HUES6 (cell line): ENCODE measurements around the gene GABBR2.
"Not testable (repeated sequence)": the region's sequence is repeated elsewhere in the genome, so short reads cannot be mapped to it uniquely, and the experiment has no call there.

ENCODE experiments used
- H3K27ac ChIP-seq: 2 replicates; pipeline ENCODE4 v1.7.0; 2013; ENCODE audit warnings: low read depth, mild to moderate bottlenecking, low read length, inconsistent platforms
- H3K27me3 ChIP-seq: 2 replicates; pipeline ENCODE4 v1.6.1; 2013; ENCODE audit warnings: low read length; ENCODE audit not compliant: control insufficient read depth, insufficient read depth
- H3K36me3 ChIP-seq: 2 replicates; pipeline ENCODE4 v1.6.1; 2013; ENCODE audit warnings: low read length; ENCODE audit not compliant: control insufficient read depth, insufficient read depth
- H3K4me1 ChIP-seq: 2 replicates; pipeline ENCODE4 v1.6.1; 2013; ENCODE audit warnings: low read length; ENCODE audit not compliant: control insufficient read depth, insufficient read depth
- H3K4me3 ChIP-seq: 2 replicates; pipeline ENCODE4 v1.5.1; 2013; ENCODE audit warnings: low read depth, low read length
- H3K9ac ChIP-seq: one replicate; pipeline ENCODE4 v1.6.1; 2013; ENCODE audit warnings: mild to moderate bottlenecking, low read length
- H3K9me3 ChIP-seq: 2 replicates; pipeline ENCODE4 v1.6.1; 2013; ENCODE audit warnings: low read depth, low read length; ENCODE audit not compliant: control insufficient read depth, insufficient read depth

GABBR2 gene

GRCh38 chr9:98267556-98267955, 441.2 kb downstream of the GABBR2 start:
- not testable (repeated sequence) for H3K36me3 ChIP-seq, H3K27me3 ChIP-seq, H3K4me3 ChIP-seq, H3K9me3 ChIP-seq, H3K9ac ChIP-seq, H3K27ac ChIP-seq
- peaks cover 36% of the 10 kb centered on the region; the same call in 1 of the 2 replicates for H3K4me1 ChIP-seq

GRCh38 chr9:98264516-98264915, 444.2 kb downstream of the GABBR2 start:
- Histone ChIP-seq H3K36me3 (no peaks in the 10 kb centered on the region), H3K27ac (peak overlapping the region; percentile 46; the same call in 1 of the 2 replicates), H3K9me3 (no peaks in the 10 kb centered on the region), H3K4me3 (no peak overlapping the region), H3K4me1 (peaks cover 21% of the 10 kb centered on the region; the same call in 1 of the 2 replicates), H3K9ac (peak overlapping the region; percentile 66), H3K27me3 (no peaks in the 10 kb centered on the region)

- no peak overlapping the region for H3K4me3 ChIP-seq
- H3K36me3 ChIP-seq, result no peaks in the 10 kb centered on the region
- no peaks in the 10 kb centered on the region for H3K9me3 ChIP-seq
- no peak overlapping the region for H3K27ac ChIP-seq
- H3K4me1 ChIP-seq, result peaks cover 17% of the 10 kb centered on the region; the same call in 1 of the 2 replicates
- H3K9ac ChIP-seq, result no peak overlapping the region
- H3K27me3 ChIP-seq, result no peaks in the 10 kb centered on the region
These were observed 445.0 kb downstream of the GABBR2 start for GRCh38 chr9:98263482-98264357.

GRCh38 chr9:98263080-98263479, 445.7 kb downstream of the GABBR2 start:
- Histone ChIP-seq H3K27ac (no peak overlapping the region), H3K9ac (no peak overlapping the region), H3K27me3 (no peaks in the 10 kb centered on the region), H3K4me3 (no peak overlapping the region), H3K9me3 (no peaks in the 10 kb centered on the region), H3K36me3 (no peaks in the 10 kb centered on the region), H3K4me1 (peaks cover 17% of the 10 kb centered on the region; the same call in 1 of the 2 replicates)

DNA sequence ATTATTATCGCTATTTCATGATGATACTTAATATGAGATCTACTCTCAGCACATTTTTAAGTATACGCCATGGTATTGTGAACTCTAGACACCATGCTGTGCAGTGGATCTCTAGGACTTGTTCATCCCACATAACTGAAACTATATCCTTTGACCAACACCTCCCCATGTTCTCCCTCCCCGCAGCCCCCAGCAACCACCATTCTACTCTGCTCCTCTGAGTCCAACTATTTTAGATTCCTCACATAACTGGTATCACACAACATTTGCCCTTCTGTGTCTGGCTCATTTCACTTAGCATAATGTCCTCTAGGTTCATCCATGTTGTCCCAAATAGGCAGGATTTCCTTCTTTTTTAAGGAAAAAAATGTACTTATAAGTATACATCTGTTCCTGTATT, 446.7 kb downstream of the GABBR2 start:
- H3K27ac ChIP-seq, result no peak overlapping the region

GRCh38 chr9:98260635-98261034, 448.1 kb downstream of the GABBR2 start:
- no peak overlapping the region for H3K9ac ChIP-seq
- H3K27me3 ChIP-seq, result no peaks in the 10 kb centered on the region
- no peak overlapping the region for H3K27ac ChIP-seq
- no peaks in the 10 kb centered on the region for H3K9me3 ChIP-seq
- H3K36me3 ChIP-seq, result no peaks in the 10 kb centered on the region
- peaks cover 21% of the 10 kb centered on the region; the same call in 1 of the 2 replicates for H3K4me1 ChIP-seq
- H3K4me3 ChIP-seq, result no peak overlapping the region

More for the DNA sequence above, 446.7 kb downstream of the GABBR2 start:
- Histone ChIP-seq H3K27me3 (no peaks in the 10 kb centered on the region), H3K9me3 (no peaks in the 10 kb centered on the region), H3K4me1 (peaks cover 17% of the 10 kb centered on the region; the same call in 1 of the 2 replicates), H3K4me3 (no peak overlapping the region), H3K36me3 (no peaks in the 10 kb centered on the region), H3K9ac (no peak overlapping the region)

DNA sequence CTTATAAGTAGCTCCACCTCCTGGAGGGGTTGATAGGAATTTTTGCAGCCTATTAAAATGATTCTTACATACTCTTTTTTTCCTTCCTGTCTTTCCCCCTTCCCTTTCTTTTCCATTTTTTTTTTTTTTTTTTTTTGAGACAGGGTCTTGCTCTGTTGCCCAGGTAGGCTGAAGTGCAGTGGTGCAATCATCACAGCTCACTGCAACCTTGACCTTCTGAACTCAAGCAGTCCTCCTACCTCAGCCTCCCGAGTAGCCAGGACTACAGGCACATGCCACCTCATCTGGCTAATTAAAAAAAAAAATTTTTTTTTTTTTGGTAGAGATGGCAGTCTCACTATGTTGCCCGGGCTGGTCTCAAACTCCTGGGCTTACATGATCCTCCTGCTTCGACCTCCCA, 448.9 kb downstream of the GABBR2 start:
- no peaks in the 10 kb centered on the region for H3K36me3 ChIP-seq
- H3K9me3 ChIP-seq, result no peaks in the 10 kb centered on the region
- peaks cover 17% of the 10 kb centered on the region; the same call in 1 of the 2 replicates for H3K4me1 ChIP-seq
- no peak overlapping the region for H3K27ac ChIP-seq
- no peaks in the 10 kb centered on the region for H3K27me3 ChIP-seq
- no peak overlapping the region for H3K9ac ChIP-seq
- H3K4me3 ChIP-seq, result no peak overlapping the region

DNA sequence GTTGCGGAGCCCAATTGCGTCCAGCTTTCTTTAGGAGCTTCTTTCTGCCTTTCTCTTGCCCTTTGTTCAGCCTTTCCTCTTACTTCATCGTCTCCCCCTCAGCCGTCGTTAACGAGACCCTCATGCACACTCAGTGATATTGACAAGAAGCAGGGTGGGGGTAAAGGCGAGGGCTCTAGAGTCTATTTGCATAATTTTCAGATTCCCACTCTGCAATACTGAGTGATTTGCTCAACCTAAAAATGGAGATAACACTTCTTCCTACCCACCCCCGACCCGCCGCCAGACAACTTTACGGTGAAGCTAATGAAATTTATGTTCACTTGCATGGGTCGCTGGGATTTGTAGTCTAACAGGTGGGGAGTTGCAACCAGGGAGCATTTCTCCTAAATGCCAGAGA, 452.0 kb downstream of the GABBR2 start:
- Histone ChIP-seq H3K4me1 (peaks cover 14% of the 10 kb centered on the region), H3K4me3 (peak overlapping the region; percentile 89), H3K9me3 (no peaks in the 10 kb centered on the region), H3K36me3 (peaks cover 7% of the 10 kb centered on the region; the same call in 1 of the 2 replicates), H3K27me3 (no peaks in the 10 kb centered on the region), H3K9ac (peak overlapping the region; percentile 92), H3K27ac (peak overlapping the region; percentile 89; the same call in 1 of the 2 replicates)

DNA sequence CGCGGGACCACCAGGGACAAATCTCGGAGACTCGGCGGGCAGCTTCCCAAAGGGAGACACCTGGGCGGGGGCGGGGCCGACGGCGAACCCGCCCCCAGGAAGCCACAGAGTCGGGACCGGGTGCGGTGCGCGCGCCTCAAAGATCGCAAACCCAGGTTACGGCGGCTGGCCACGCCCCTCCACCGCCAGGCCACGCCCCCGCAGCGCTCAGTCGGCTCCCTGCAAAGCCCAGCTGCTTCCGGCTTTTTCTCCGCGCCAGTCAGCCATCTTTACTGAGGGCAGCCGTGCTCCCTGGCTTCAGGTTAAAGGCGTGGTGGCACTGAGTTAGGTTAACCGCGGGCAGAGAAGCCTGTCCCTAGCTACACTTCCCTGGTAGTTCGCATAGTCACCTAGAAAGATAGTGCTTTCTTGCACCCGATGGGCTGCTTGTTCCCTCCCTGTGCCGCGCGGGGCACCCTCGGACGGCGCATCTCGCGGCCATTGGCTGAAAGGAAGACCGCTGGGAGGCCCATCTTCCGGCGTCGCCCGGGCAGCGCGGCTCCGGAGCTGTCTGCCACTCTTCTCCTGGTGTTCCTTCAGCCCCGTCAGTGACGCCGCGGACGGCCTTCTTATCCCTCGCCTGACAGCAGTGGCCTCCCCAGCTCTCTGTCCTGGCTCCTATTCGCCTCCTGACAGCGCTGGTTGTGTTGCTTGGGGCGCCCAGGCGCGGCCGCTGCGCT, 453.0 kb downstream of the GABBR2 start, which contains the start of gene TBC1D2:
Gene TBC1D2, minus strand, starts transcription at position 72 of the 719 bp plus-strand sequence. CDS start 108 bp downstream, outside the sequence.
- peaks cover 13% of the 10 kb centered on the region; the same call in 1 of the 2 replicates for H3K36me3 ChIP-seq
- H3K9ac ChIP-seq, result peak within 1 kb of the TSS; percentile 92
- peak within 1 kb of the TSS; percentile 89 for H3K4me3 ChIP-seq
- peak within 1 kb of the TSS; percentile 89 for H3K27ac ChIP-seq
- no peaks in the 10 kb centered on the region for H3K9me3 ChIP-seq
- H3K27me3 ChIP-seq, result no peaks in the 10 kb centered on the region
- H3K4me1 ChIP-seq, result peaks cover 19% of the 10 kb centered on the region

DNA sequence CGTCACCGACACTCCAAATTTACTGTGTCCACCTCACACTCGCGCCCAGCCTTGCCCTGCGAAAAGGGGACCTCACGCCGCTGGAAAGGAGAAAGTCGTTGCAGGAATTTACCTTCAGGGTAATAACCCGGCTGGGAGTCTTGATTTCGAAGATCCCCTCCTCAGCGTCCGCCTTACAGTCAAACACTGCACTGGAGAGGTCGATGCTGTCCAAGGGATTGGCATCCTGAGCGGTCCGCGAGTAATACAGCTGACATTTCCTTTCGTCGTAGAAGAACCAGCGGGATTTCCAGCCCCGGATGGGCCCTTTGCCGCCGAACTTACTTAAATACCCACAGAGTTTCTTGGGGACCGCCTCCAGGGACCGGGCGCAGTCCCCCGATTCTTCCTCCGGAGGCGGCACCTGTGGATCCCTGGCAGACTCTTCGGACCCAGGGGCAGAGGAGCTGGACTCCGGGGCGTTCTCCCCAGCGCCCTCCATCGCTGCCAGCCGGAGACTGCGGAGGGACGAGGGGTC, 453.6 kb downstream of the GABBR2 start:
- Histone ChIP-seq H3K4me3 (peak overlapping the region; percentile 89), H3K36me3 (peaks cover 17% of the 10 kb centered on the region; the same call in 1 of the 2 replicates), H3K27ac (no peak overlapping the region), H3K27me3 (no peaks in the 10 kb centered on the region), H3K4me1 (peaks cover 22% of the 10 kb centered on the region), H3K9ac (peak overlapping the region; percentile 54), H3K9me3 (no peaks in the 10 kb centered on the region)
